ENCODE data around the gene MYO18A.

Gene MYO18A

DNA sequence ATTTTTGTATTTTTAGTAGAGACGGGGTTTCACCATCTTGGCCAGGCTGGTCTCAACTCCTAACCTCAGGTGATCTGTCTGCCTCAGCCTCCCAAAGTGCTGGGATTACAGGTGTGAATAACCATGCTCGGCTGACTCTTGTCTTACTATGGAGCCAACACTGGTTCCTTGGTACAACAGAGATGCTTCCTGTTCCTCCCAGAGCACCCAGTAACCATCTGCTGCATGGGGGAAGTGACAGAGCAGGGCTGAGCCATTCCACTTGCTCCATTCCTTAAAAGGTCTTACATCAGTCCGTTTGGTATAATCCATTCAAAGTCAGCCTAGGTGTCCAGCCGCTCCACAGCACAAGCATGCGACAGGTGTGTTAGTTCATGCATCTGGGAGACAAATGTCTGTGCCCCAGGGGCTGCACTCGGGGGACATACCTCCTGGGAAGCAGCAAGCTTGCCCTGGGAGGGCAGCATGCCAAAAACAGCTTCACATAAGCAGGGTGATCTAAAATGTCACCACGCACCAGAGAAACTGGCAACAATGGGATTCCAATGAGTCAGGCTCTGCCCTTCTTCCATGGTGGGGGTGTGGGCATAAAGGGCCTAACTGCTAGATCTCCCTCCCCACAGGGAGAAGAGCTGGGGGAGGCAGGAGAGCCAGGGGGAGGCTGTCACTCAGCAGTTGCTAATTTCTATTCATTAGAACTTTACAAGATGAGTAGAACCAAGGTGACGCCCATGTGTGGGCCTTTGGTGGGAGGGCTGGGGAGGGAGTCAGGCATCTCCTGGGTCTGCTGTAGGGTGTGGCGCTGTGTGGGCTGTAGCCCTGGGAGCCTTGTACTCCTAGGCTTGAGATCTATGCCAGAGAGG lies 101.8 kb downstream of the MYO18A start:
- TF ChIP-seq, protein P1, sequence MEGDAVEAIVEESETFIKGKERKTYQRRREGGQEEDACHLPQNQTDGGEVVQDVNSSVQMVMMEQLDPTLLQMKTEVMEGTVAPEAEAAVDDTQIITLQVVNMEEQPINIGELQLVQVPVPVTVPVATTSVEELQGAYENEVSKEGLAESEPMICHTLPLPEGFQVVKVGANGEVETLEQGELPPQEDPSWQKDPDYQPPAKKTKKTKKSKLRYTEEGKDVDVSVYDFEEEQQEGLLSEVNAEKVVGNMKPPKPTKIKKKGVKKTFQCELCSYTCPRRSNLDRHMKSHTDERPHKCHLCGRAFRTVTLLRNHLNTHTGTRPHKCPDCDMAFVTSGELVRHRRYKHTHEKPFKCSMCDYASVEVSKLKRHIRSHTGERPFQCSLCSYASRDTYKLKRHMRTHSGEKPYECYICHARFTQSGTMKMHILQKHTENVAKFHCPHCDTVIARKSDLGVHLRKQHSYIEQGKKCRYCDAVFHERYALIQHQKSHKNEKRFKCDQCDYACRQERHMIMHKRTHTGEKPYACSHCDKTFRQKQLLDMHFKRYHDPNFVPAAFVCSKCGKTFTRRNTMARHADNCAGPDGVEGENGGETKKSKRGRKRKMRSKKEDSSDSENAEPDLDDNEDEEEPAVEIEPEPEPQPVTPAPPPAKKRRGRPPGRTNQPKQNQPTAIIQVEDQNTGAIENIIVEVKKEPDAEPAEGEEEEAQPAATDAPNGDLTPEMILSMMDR (IDR thresholded peaks at IDR 0.05; ENCODE audit: borderline replicate concordance, insufficient read depth, low read depth, low read length), result no peak
- no peak overlapping the region for H3K4me3 ChIP-seq (ENCODE audit: low read depth, low read length)

DNA sequence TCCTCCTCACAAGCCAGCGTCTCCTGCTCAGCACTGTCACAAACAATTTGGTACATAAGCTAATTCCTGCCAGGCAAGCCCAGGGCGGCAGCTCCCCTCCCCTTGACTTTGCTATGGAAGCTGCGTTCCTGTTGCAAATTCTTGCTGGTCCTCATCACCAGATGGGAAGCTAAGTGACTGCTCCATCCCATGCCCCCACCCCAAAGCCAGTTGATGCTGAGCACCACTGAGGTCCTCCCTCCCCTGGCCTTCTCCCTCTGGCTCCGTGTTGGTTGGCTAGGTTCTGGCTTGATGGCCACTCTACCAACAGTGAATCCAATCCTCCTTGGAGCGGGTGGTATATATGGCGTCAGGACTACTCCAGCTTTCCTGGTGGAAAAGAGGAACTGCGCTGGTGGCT lies 102.9 kb downstream of the MYO18A start:
- H3K4me3 ChIP-seq (ENCODE audit: low read depth, low read length), result no peak overlapping the region
- TF ChIP-seq, protein P1 (IDR thresholded peaks at IDR 0.05; ENCODE audit: borderline replicate concordance, insufficient read depth, low read depth, low read length), result no peak

DNA sequence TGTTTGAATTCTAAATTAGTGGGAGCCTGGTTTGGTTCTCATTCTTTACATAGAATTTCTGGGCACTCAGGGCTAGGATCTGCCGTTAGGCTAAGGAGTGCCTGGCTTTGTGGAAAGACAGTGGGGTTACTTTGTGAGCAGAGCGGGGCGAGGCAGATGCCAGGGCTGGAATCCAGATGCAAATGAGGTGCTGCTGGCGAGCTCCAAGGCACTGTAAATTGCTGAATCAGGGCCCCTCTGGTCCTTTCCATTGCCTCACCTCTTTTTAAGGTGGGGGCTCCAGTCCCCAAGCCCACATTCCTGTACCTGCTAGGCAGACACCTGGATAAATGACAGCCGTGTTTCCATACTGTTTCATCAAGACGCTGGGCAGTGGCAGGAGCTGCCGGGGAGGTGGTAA lies 103.5 kb downstream of the MYO18A start:
- no peak overlapping the region for H3K4me3 ChIP-seq (ENCODE audit: low read depth, low read length)
- TF ChIP-seq, protein P1 (IDR thresholded peaks at IDR 0.05; ENCODE audit: borderline replicate concordance, insufficient read depth, low read depth, low read length), result no peak

DNA sequence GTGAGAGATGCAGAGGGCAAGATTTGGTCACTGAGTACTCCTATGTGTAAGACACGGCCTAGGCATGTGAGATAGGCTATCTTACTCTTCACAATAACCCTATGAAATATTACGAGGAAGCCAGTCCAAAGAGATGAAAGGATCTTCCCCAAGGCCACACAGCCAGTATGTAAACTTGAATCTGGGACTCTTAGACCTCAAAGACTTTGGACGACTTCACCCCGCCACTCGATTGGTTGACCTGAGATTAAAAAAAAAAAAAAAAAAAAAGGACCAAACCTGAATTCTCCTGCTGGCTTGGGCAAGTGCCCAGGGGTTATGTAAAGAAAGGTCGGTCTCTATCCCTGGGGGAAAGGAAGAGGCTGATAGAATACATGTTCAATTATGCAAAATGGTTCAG lies 104.1 kb downstream of the MYO18A start:
- H3K4me3 ChIP-seq (ENCODE audit: low read depth, low read length), result no peak overlapping the region
- TF ChIP-seq, protein P1 (IDR thresholded peaks at IDR 0.05; ENCODE audit: borderline replicate concordance, insufficient read depth, low read depth, low read length), result no peak

DNA sequence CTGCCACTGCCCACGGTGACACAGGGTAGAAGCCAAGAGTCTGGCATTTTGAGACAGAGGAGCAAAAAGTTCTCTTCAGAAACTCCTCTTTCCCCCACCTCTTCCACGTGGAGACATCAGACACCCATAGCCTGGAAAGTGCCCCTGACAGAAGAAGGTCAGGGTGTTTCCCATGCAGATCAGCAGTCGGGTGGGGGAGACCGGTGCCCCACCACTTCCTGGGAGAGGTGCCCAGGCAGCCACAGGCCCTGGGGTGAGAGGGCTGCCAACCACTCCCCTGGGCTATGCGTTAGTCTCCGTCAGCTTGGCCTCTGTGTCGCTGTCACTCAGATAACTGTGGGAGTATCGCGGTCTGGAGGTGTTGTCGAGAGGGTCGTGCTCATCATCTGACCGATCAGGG lies 105.7 kb downstream of the MYO18A start:
- TF ChIP-seq, protein P1 (IDR thresholded peaks at IDR 0.05; ENCODE audit: borderline replicate concordance, insufficient read depth, low read depth, low read length), result no peak

DNA sequence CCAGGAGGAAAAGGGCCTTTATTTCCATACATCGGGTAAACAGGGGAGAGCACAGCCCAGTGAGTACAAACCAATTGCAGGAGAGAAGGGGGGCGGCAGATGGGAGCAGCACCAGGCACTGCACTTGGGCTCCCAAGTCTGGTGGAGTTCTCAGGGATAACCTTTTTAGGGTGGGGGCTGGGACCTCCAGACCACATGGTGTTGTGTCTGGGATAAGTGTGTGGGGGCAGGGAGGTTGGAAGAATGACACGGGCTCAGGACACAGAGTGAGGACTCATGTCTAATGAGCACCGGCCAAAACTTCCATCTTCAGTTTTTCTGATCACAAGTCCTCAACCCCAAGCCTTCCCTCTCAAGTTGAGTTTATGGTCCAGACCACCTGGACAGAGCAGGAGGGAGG lies 106.7 kb downstream of the MYO18A start:
- H3K4me3 ChIP-seq (ENCODE audit: low read depth, low read length), result no peak overlapping the region
- TF ChIP-seq, protein P1 (IDR thresholded peaks at IDR 0.05; ENCODE audit: borderline replicate concordance, insufficient read depth, low read depth, low read length), result no peak

More for the DNA sequence above, 105.7 kb downstream of the MYO18A start:
- H3K4me3 ChIP-seq (ENCODE audit: low read depth, low read length), result no peak overlapping the region

DNA sequence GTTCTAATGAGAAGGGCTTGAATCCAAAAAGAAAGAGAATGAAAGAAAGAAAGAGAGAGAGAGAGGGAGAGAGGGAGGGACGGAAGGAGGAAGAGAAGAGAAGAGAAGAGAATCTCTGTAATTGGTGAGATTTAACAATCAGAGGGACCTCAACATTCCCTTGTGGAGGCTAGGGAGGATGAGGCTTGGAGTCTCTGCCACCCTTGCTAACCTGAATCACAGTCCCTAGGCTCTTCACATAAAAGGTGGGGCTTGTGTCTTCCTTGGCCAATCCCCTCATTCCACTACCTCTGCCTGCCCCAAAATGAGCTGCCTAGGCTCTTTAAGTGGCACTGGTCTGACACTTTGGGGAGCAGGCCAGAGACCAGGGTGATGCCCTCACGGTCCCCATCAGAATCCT lies 107.2 kb downstream of the MYO18A start:
- TF ChIP-seq, protein P1 (IDR thresholded peaks at IDR 0.05; ENCODE audit: borderline replicate concordance, insufficient read depth, low read depth, low read length), result no peak
- no peak overlapping the region for H3K4me3 ChIP-seq (ENCODE audit: low read depth, low read length)
